ENCODE data around the gene FAM236D.
"Not testable (repeated sequence)": the region's sequence is repeated elsewhere in the genome, so short reads cannot be mapped to it uniquely, and the experiment has no call there.

DNA sequence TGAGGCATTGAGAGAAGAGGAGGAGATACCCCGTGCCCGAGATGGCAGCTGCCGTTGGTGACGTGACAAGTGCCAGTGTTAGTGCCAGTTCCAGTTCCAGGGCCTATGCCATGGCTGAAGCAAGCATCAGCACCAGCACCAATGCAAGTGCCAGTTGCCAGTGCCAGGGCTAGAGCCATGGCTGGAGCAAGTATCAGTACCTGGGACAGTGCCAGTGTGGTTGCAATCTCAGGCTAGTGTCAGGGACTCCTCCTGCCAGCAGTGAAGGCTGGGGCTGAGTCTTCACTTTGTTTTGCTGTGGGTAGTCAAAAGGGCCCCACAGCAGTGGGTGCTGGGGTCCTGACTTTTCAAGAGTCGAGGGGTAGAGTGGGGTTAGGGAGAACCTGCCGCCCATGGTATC is 29.9 kb downstream of the FAM236D start:
- TF ChIP-seq, protein P1, sequence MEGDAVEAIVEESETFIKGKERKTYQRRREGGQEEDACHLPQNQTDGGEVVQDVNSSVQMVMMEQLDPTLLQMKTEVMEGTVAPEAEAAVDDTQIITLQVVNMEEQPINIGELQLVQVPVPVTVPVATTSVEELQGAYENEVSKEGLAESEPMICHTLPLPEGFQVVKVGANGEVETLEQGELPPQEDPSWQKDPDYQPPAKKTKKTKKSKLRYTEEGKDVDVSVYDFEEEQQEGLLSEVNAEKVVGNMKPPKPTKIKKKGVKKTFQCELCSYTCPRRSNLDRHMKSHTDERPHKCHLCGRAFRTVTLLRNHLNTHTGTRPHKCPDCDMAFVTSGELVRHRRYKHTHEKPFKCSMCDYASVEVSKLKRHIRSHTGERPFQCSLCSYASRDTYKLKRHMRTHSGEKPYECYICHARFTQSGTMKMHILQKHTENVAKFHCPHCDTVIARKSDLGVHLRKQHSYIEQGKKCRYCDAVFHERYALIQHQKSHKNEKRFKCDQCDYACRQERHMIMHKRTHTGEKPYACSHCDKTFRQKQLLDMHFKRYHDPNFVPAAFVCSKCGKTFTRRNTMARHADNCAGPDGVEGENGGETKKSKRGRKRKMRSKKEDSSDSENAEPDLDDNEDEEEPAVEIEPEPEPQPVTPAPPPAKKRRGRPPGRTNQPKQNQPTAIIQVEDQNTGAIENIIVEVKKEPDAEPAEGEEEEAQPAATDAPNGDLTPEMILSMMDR (IDR thresholded peaks at IDR 0.05; ENCODE audit: insufficient read depth, low read length, poor library complexity, severe bottlenecking), result not testable (repeated sequence)
- not testable (repeated sequence) for TF ChIP-seq EZH2phosphoT487 (conservative IDR thresholded peaks at IDR 0.05; ENCODE audit: low read length)

Measured in SU-DHL-6 (cell line).